Endothelial cell (in vitro differentiated cells): ENCODE results near the gene SYTL2. TPM values are rescaled to one million over a fixed set of nuclear protein-coding genes. Genes with fewer than 3 reads are reported as not detected.

Experiments used
- DNase-seq: peaks from one replicate; pipeline ENCODE4 v3.0.0; 2021; ENCODE audit warnings: low spot score
- H3K27ac Mint-ChIP-seq: one replicate; pipeline ENCODE4 v1.8.0; 2021; ENCODE audit warnings: mixed read lengths, inconsistent platforms; ENCODE audit not compliant: unreplicated experiment
- H3K27me3 Mint-ChIP-seq: one replicate; pipeline ENCODE4 v1.8.0; 2021; ENCODE audit warnings: mild to moderate bottlenecking, moderate library complexity, mixed read lengths, inconsistent platforms; ENCODE audit not compliant: unreplicated experiment
- H3K36me3 Mint-ChIP-seq: one replicate; pipeline ENCODE4 v1.8.0; 2021; ENCODE audit warnings: mild to moderate bottlenecking, low read depth, mixed read lengths, inconsistent platforms; ENCODE audit not compliant: unreplicated experiment
- H3K4me1 Mint-ChIP-seq: one replicate; pipeline ENCODE4 v1.8.0; 2021; ENCODE audit warnings: mild to moderate bottlenecking, mixed read lengths, inconsistent platforms; ENCODE audit not compliant: unreplicated experiment
- H3K4me3 Mint-ChIP-seq: one replicate; pipeline ENCODE4 v1.8.0; 2021; ENCODE audit warnings: mild to moderate bottlenecking, mixed read lengths, inconsistent platforms; ENCODE audit not compliant: unreplicated experiment
- H3K9me3 Mint-ChIP-seq: one replicate; pipeline ENCODE4 v1.8.0; 2021; ENCODE audit warnings: mixed read lengths, inconsistent platforms; ENCODE audit not compliant: unreplicated experiment
- total RNA-seq: library from RNA; stranded (reverse); fragmentation: NEBNext Ultra II Directional; extraction: Animal tissue kit (Norgen Biotek cat#: 25700); gene quantifications from one replicate; pipeline ENCODE4 v1.2.1, GENCODE V29; 2021; ENCODE audit not compliant: unreplicated experiment
- TF ChIP-seq, protein P1 (sequence below): fragments of 200-600 bp; sonication (generic); IDR thresholded peaks from one replicate; pipeline ENCODE4 v1.5.0; 2021; ENCODE audit warnings: antibody characterized with exemption; ENCODE audit not compliant: unreplicated experiment

The SYTL2 gene
- total RNA-seq, 1 donor from 2014 or later: 4.0 TPM

DNA sequence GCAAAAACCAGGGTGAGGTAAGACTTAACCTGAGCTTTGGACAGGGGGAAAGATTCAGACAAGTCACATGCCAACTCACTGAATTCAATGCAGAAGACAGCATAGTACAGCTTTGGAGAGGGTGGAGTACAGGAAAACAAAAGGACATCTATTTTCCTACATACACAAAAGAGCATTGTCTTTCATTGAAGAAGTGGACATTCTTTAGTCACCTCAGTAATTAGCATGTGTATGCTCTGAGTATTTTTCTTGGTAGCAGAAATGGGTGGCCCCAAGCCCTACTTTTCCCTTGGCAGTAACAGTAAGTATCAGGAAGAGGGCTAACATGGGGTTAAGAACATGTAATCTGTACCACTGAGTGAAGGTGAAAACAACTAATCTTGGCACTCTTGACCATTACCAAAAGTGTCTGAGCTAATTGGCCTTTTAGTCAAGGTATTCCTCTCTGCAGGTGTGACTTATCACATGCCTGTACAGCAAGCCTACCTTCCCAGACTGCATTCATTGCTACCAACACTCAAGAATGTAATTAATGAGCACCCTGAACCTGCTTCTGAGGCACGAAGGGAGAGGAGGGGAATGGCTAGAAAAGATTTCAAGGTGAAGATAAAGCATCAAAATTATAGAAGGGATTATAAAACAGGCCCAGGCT, 33.9 kb downstream of the SYTL2 start:
- DNase-seq: no peak
- H3K36me3 Mint-ChIP-seq: no peaks in the 10 kb centered on the region
- no peak overlapping the region for H3K27ac Mint-ChIP-seq
- H3K4me1 Mint-ChIP-seq: peaks cover 6% of the 10 kb centered on the region
- TF ChIP-seq, protein P1, sequence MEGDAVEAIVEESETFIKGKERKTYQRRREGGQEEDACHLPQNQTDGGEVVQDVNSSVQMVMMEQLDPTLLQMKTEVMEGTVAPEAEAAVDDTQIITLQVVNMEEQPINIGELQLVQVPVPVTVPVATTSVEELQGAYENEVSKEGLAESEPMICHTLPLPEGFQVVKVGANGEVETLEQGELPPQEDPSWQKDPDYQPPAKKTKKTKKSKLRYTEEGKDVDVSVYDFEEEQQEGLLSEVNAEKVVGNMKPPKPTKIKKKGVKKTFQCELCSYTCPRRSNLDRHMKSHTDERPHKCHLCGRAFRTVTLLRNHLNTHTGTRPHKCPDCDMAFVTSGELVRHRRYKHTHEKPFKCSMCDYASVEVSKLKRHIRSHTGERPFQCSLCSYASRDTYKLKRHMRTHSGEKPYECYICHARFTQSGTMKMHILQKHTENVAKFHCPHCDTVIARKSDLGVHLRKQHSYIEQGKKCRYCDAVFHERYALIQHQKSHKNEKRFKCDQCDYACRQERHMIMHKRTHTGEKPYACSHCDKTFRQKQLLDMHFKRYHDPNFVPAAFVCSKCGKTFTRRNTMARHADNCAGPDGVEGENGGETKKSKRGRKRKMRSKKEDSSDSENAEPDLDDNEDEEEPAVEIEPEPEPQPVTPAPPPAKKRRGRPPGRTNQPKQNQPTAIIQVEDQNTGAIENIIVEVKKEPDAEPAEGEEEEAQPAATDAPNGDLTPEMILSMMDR: no peak
- no peaks in the 10 kb centered on the region for H3K27me3 Mint-ChIP-seq
- H3K9me3 Mint-ChIP-seq: no peaks in the 10 kb centered on the region
- H3K4me3 Mint-ChIP-seq: no peak overlapping the region

DNA sequence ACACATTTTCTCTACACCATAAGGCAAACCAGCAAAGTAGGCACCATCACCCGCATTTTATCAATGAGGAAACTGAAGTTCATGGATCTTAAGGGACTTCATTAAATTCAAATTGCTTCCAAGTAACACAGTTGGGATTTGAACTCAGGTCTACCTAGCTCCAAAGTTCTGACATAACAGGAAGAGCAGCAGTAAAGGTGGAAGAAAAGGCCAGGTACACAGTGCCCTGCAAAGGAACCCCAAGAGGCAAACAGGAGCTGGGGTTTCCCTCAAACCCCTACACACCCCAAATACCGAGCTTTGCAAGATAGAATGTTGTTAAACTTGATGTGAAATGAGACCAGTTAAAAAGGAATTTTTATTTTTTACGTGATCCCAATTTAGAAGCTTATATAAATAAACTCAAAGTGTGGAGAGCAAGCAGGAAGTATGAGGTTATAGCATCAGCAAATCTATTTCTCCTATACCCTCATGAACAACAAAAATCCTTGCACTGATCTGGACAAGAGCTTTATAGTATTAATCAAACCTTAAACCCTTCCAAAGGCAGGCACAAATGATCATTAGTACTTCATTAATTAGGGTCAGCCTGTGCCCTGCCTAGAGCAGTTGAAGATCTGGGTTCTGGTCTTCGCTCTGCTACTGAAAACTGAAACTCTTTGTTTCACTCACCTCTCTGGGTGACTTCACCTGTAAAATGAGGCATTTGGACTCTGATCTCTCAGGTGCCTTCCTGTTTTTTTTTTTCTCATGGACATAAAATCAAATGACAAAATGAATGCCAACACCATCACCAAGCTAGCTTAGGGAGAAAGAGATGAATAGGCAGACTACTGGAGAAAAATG, 36.5 kb downstream of the SYTL2 start:
- no peaks in the 10 kb centered on the region for H3K27me3 Mint-ChIP-seq
- no peaks in the 10 kb centered on the region for H3K36me3 Mint-ChIP-seq
- no peak overlapping the region for H3K4me3 Mint-ChIP-seq
- no peak overlapping the region for H3K27ac Mint-ChIP-seq
- TF ChIP-seq, protein P1: no peak
- no peaks in the 10 kb centered on the region for H3K9me3 Mint-ChIP-seq
- H3K4me1 Mint-ChIP-seq: no peaks in the 10 kb centered on the region
- DNase-seq: no peak

DNA sequence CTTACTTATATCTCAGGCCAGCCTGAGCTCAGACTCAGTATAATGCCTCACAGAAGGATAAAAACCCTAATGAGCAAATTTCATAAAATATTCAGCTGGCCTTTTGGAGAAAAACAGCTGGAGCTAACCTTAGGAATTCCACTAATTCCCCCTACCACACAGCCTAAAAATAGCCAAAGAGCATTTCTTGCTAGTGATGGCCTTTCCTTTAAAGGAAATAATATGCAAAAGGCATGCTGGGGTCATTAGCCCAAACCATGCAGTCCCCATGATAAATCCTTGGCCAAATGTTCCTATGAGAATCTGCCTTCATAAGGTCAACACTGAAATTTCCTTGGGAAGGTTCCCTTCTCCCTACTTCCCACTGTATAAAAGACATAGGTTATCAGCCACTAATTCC, 38.2 kb downstream of the SYTL2 start:
- DNase-seq: no peak
- TF ChIP-seq, protein P1: no peak
- Mint-ChIP-seq H3K4me3 (no peak overlapping the region), H3K36me3 (no peaks in the 10 kb centered on the region), H3K27me3 (no peaks in the 10 kb centered on the region), H3K9me3 (no peaks in the 10 kb centered on the region), H3K4me1 (no peaks in the 10 kb centered on the region), H3K27ac (no peak overlapping the region)

DNA sequence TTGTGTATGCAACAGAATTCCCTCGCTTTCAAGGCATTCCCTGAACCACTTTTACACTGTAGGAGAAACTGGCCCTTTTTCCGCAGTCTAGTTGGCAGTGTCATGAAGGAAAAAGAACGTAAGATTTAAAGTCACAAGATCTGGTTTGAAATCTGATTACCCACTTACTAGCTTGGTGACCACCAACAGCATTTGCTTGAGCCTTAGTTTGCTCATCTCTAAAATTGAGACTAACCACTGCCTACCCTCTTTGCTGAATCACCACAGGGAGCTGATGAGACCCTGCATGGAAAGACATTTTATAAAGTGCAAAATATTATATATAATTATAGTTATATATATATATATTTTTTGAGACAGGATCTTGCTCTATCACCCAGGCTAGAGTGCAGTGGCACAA, 39.4 kb downstream of the SYTL2 start:
- Mint-ChIP-seq H3K36me3 (no peaks in the 10 kb centered on the region), H3K27me3 (no peaks in the 10 kb centered on the region), H3K4me3 (no peak overlapping the region)

More for the DNA sequence above, 39.4 kb downstream of the SYTL2 start:
- no peaks in the 10 kb centered on the region for H3K4me1 Mint-ChIP-seq
- TF ChIP-seq, protein P1: no peak
- H3K9me3 Mint-ChIP-seq: no peaks in the 10 kb centered on the region
- no peak overlapping the region for H3K27ac Mint-ChIP-seq
- no peak for DNase-seq
